Testis (tissue), 2 donors: ENCODE results near the gene ZNF70.

Experiments used
- CTCF ChIP-seq, 3 experiments: fragments of 450-650 bp in 2 of 3; fragments of 200-600 bp in 1 of 3; sonication (generic) in 1 of 3; IDR thresholded peaks; one replicate each; pipeline ENCODE4 v1.5.1; 2016 to 2019; ENCODE audit warnings: antibody characterized with exemption in 3 of 3, mild to moderate bottlenecking in 2 of 3, moderate library complexity in 1 of 3
- POLR2A ChIP-seq: fragments of 450-650 bp; IDR thresholded peaks from one replicate; pipeline ENCODE4 v1.6.1; 2017; ENCODE audit warnings: antibody characterized with exemption, mild to moderate bottlenecking, moderate library complexity

GRCh38 chr22:23749841-23750301 is 1.0 kb downstream of the ZNF70 start:
- TF ChIP-seq CTCF (IDR thresholded peaks at IDR 0.05) (no peak), POLR2A (no peak)
